ENCODE measurements around the gene ZNF689.
"Not testable (repeated sequence)": the region's sequence is repeated elsewhere in the genome, so short reads cannot be mapped to it uniquely, and the experiment has no call there.

Gene ZNF689

GRCh38 chr16:30601966-30602365 lies 8.2 kb downstream of the ZNF689 start:
- H3K36me3 ChIP-seq, result peaks cover 27 to 52% (median 34%) of the 10 kb centered on the region in 3 donors
- H3K27me3 ChIP-seq, result no peaks in the 10 kb centered on the region
- intact Hi-C loops (cut with DNase I; ENCODE audit: low total_unique reads), result no loop called here
- TF ChIP-seq, protein P1, sequence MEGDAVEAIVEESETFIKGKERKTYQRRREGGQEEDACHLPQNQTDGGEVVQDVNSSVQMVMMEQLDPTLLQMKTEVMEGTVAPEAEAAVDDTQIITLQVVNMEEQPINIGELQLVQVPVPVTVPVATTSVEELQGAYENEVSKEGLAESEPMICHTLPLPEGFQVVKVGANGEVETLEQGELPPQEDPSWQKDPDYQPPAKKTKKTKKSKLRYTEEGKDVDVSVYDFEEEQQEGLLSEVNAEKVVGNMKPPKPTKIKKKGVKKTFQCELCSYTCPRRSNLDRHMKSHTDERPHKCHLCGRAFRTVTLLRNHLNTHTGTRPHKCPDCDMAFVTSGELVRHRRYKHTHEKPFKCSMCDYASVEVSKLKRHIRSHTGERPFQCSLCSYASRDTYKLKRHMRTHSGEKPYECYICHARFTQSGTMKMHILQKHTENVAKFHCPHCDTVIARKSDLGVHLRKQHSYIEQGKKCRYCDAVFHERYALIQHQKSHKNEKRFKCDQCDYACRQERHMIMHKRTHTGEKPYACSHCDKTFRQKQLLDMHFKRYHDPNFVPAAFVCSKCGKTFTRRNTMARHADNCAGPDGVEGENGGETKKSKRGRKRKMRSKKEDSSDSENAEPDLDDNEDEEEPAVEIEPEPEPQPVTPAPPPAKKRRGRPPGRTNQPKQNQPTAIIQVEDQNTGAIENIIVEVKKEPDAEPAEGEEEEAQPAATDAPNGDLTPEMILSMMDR (IDR thresholded peaks at IDR 0.05), result no peak
- no peak overlapping the region for H3K27ac ChIP-seq
- no peaks in the 10 kb centered on the region for H3K4me1 ChIP-seq
- H3K9me3 ChIP-seq, result no peaks in the 10 kb centered on the region
- DNase-seq, result no peak
- no peak overlapping the region for H3K4me3 ChIP-seq

DNA sequence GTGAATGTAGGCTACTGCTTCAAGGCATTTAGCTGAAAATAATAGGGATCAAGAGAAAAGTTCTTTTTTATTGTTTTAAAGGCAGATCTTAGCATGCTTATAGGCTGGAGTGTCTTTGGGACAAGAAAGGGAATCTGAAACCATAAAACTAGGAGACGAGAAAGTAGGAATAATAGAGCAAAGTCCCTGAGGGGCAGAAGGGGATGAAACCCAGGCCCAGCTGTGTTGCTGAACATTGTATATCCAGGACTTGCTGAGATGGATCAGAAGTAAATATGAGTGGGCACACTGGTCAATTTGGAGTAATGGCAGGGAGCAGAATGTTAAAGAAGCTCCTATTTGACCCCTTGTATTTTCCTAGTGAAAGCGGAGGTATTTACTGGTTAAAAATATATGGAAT lies 9.3 kb downstream of the ZNF689 start:
- Histone ChIP-seq H3K9me3 (no peaks in the 10 kb centered on the region), H3K36me3 (peaks cover 22 to 42% (median 28%) of the 10 kb centered on the region in 3 donors), H3K4me3 (no peak overlapping the region), H3K27me3 (no peaks in the 10 kb centered on the region), H3K27ac (no peak overlapping the region), H3K4me1 (no peaks in the 10 kb centered on the region)
- intact Hi-C loops (cut with DNase I; ENCODE audit: low total_unique reads), result no loop called here
- no peak for DNase-seq
- TF ChIP-seq, protein P1 (IDR thresholded peaks at IDR 0.05), result no peak

- H3K27me3 ChIP-seq, result no peaks in the 10 kb centered on the region
- intact Hi-C loops (cut with DNase I; ENCODE audit: low total_unique reads), result no loop called here
- H3K9me3 ChIP-seq, result no peaks in the 10 kb centered on the region
- DNase-seq, result no peak
- TF ChIP-seq, protein P1 (IDR thresholded peaks at IDR 0.05), result no peak
- H3K27ac ChIP-seq, result no peak overlapping the region
- H3K4me1 ChIP-seq, result no peaks in the 10 kb centered on the region
- H3K4me3 ChIP-seq, result no peak overlapping the region
- H3K36me3 ChIP-seq, result peaks cover 17 to 34% (median 22%) of the 10 kb centered on the region in 3 donors
These were observed 10.0 kb downstream of the ZNF689 start for GRCh38 chr16:30600215-30600614.

- Histone ChIP-seq H3K27me3 (no peaks in the 10 kb centered on the region), H3K4me3 (no peak overlapping the region), H3K36me3 (no peaks in the 10 kb centered on the region), H3K27ac (no peak overlapping the region), H3K9me3 (no peaks in the 10 kb centered on the region), H3K4me1 (no peaks in the 10 kb centered on the region)
- intact Hi-C loops (cut with DNase I; ENCODE audit: low total_unique reads), result no loop called here
- TF ChIP-seq, protein P1 (IDR thresholded peaks at IDR 0.05), result no peak
- DNase-seq, result no peak
These were observed 17.3 kb downstream of the ZNF689 start for GRCh38 chr16:30592871-30593270.

GRCh38 chr16:30590869-30591268 lies 19.3 kb downstream of the ZNF689 start:
- H3K27me3 ChIP-seq; H3K9me3 ChIP-seq; intact Hi-C loops (cut with DNase I; ENCODE audit: low total_unique reads); H3K36me3 ChIP-seq; H3K4me3 ChIP-seq; H3K27ac ChIP-seq; DNase-seq; H3K4me1 ChIP-seq: not testable (repeated sequence)

GRCh38 chr16:30589582-30589981 lies 20.6 kb downstream of the ZNF689 start:
- H3K36me3 ChIP-seq; DNase-seq; H3K9me3 ChIP-seq; intact Hi-C loops (cut with DNase I; ENCODE audit: low total_unique reads); H3K4me3 ChIP-seq; H3K27me3 ChIP-seq; H3K27ac ChIP-seq: not testable (repeated sequence)
- H3K4me1 ChIP-seq, result peaks cover 0 to 13% (median 9%) of the 10 kb centered on the region in 4 donors

DNA sequence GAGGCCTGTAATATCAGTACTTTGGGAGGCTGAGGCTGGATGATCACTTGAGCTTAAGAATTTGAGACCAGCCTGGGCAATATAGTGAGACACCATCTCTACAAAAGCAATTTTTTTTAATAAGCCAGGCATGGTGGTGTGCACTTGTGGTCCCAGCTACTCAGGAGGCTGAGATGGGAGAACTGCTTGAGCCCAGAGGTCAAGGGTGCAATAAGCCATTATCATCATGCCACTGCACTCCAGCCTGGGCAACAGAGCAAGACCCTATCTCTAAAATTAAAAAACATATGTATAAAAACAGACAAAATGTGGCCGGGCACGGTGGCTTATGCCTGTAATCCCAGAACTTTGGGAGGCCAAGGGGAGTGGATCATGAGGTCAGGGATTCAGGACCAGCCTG lies 21.5 kb downstream of the ZNF689 start:
- peaks cover 0 to 21% (median 18%) of the 10 kb centered on the region in 4 donors for H3K4me1 ChIP-seq
- TF ChIP-seq, protein P1 (IDR thresholded peaks at IDR 0.05), result no peak
- no peaks in the 10 kb centered on the region for H3K27me3 ChIP-seq
- no peak overlapping the region for H3K27ac ChIP-seq
- DNase-seq, result no peak
- H3K4me3 ChIP-seq, result no peak overlapping the region
- intact Hi-C loops (cut with DNase I; ENCODE audit: low total_unique reads), result no loop called here
- peaks cover 0 to 5% (median 0%) of the 10 kb centered on the region in 3 donors for H3K36me3 ChIP-seq
- H3K9me3 ChIP-seq, result no peaks in the 10 kb centered on the region

Data from tibial artery (tissue), 4 donors.